ENCODE measurements around the gene ZNF107. TPM values are rescaled to one million over a fixed set of nuclear protein-coding genes. Genes with fewer than 3 reads are reported as not detected.
"Not testable (repeated sequence)": the region's sequence is repeated elsewhere in the genome, so short reads cannot be mapped to it uniquely, and the experiment has no call there.

ZNF107 gene
- total RNA-seq, 1 experiment from 2014 or later: 24.7 TPM

DNA sequence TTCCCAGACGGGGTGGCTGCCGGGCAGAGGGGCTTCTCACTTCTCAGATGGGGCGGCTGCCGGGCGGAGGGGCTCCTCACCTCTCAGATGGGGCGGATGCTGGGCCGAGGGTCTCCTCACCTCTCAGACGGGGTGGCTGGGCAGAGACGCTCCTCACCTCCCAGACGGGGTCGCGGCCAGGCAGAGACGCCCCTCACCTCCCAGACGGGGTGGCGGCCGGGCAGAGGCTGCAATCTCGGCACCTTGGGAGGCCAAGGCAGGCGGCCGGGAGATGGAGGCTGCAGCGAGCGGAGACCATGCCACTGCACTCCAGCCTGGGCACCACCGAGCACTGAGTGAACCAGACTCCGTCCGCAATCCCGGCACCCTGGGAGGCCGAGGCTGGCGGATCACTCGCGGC is 73.0 kb downstream of the ZNF107 start:
- H4K5ac ChIP-seq (ENCODE audit: insufficient read length, low read depth, low read length); H3K4me2 ChIP-seq (ENCODE audit: insufficient read depth, insufficient read length, low read length); H3K4me1 ChIP-seq (ENCODE audit: insufficient read depth, low read length); H2BK20ac ChIP-seq (ENCODE audit: low read depth, low read length, poor library complexity, severe bottlenecking); H2BK120ac ChIP-seq (ENCODE audit: low read depth, low read length, poor library complexity, severe bottlenecking); H3K14ac ChIP-seq (ENCODE audit: insufficient read depth, low read length); H2AFZ ChIP-seq (ENCODE audit: low read length); H2AK5ac ChIP-seq (ENCODE audit: insufficient read length, low read length); H3K23ac ChIP-seq (ENCODE audit: insufficient read length, low read depth, low read length); H3K27me3 ChIP-seq (ENCODE audit: insufficient read depth, low read length); H3K27ac ChIP-seq (ENCODE audit: insufficient read length, low read depth, low read length); H3K18ac ChIP-seq (ENCODE audit: insufficient read length, low read depth, low read length); H2BK5ac ChIP-seq (ENCODE audit: insufficient read length, low read length); H3K4me1 Mint-ChIP-seq; H3K9ac ChIP-seq (ENCODE audit: extremely low read depth, insufficient read length, low read length); H4K8ac ChIP-seq (replicated peaks; ENCODE audit: insufficient read length, low read depth, low read length); H4K20me1 ChIP-seq (ENCODE audit: control insufficient read depth, insufficient read depth, insufficient read length); H3K4me3 Mint-ChIP-seq; H3T11ph ChIP-seq (ENCODE audit: low read length); H3K56ac ChIP-seq (ENCODE audit: insufficient read length, low read depth, low read length); H2BK12ac ChIP-seq (ENCODE audit: insufficient read length, low read depth, low read length); H3K23me2 ChIP-seq (ENCODE audit: insufficient read length, low read depth, low read length, poor library complexity, severe bottlenecking); H4K91ac ChIP-seq (ENCODE audit: insufficient read length, low read depth, low read length); DNase-seq; H3K4ac ChIP-seq (ENCODE audit: low read depth, low read length); H3K79me1 ChIP-seq (ENCODE audit: insufficient read depth, low read depth, low read length, poor library complexity, severe bottlenecking); H3K79me2 ChIP-seq (ENCODE audit: insufficient read depth, low read length); H3K27me3 Mint-ChIP-seq (ENCODE audit: low read depth); H2BK15ac ChIP-seq (ENCODE audit: low read depth, low read length); H3K27ac Mint-ChIP-seq: not testable (repeated sequence)
- WGBS (ENCODE audit: extremely low coverage, insufficient read length, low lambda C conversion rate): no CpG with 5 or more reads among the region's 29 CpGs
- H3K9me3 ChIP-seq (ENCODE audit: control insufficient read depth, low read depth, low read length): peaks cover 35% of the 10 kb centered on the region
- Mint-ChIP-seq H3K9me3 (peaks cover 73 to 79% of the 10 kb centered on the region in 2 experiments), H3K36me3 (ENCODE audit: insufficient read depth in 1 of 3, low read depth in 3 of 3) (peaks cover 0 to 13% (median 2%) of the 10 kb centered on the region in 3 experiments; a peak in 5 of 7 replicates)

Measured in H9 (cell line).